Activated gamma-delta T cell (primary cell): ENCODE data around the gene MLKL.

Source experiments
- DNase-seq: peaks from one replicate; lab custom pipeline; 2025; lab: John Stamatoyannopoulos, UW

The MLKL gene

GRCh38 chr16:74650966-74651567 is 49.6 kb downstream of the MLKL start:
- DNase-seq: no peak

- no peak for DNase-seq
Observed at GRCh38 chr16:74649839-74650504, 50.7 kb downstream of the MLKL start.

GRCh38 chr16:74641969-74642368 is 58.7 kb downstream of the MLKL start:
- no peak for DNase-seq

GRCh38 chr16:74637742-74638453 is 62.8 kb downstream of the MLKL start:
- DNase-seq: no peak

- no peak for DNase-seq
Observed at GRCh38 chr16:74635303-74635702, 65.4 kb downstream of the MLKL start.

- DNase-seq: no peak
Observed at GRCh38 chr16:74633686-74634085, 67.0 kb downstream of the MLKL start.

GRCh38 chr16:74627506-74628220 is 73.0 kb downstream of the MLKL start:
- no peak for DNase-seq

- no peak for DNase-seq
Observed at GRCh38 chr16:74626741-74627416, 73.8 kb downstream of the MLKL start.

- no peak for DNase-seq
Observed at GRCh38 chr16:74625500-74626350, 74.9 kb downstream of the MLKL start.

GRCh38 chr16:74623839-74624235 is 76.8 kb downstream of the MLKL start:
- no peak for DNase-seq

- no peak for DNase-seq
Observed at GRCh38 chr16:74623214-74623838, 77.3 kb downstream of the MLKL start.

- DNase-seq: no peak
Observed at GRCh38 chr16:74622005-74622404, 78.7 kb downstream of the MLKL start.
